ENCODE results near the gene UTS2. TPM values are rescaled to one million over a fixed set of nuclear protein-coding genes. Genes with fewer than 3 reads are reported as not detected.

Gene UTS2
- total and polyA plus RNA-seq, 9 of the 15 experiments (the other 6 are each of a cell fraction or from before 2014, with no cell fraction given), result 0.22 to 0.29 TPM; not detected in 7

GRCh38 chr1:7847599-7847998 lies 5.3 kb downstream of the UTS2 start:
- Histone ChIP-seq H4K20me1 (replicated peaks; ENCODE audit: control insufficient read depth, insufficient read depth, low read length) (no peaks in the 10 kb centered on the region), H3K79me2 (ENCODE audit: control insufficient read depth, insufficient read depth, low read length) (no peaks in the 10 kb centered on the region), H2AFZ (ENCODE audit: low read depth, low read length) (no peak overlapping the region), H3K36me3 (ENCODE audit: control insufficient read depth, insufficient read depth, low read length) (peaks cover 14% of the 10 kb centered on the region), H3K27me3 (ENCODE audit: control insufficient read depth in 2 of 2, insufficient read depth in 2 of 2, low read length in 2 of 2) (no peaks in the 10 kb centered on the region), H3K27ac (ENCODE audit: extremely low read depth, low read depth, low read length) (no peak overlapping the region), H3K4me2 (ENCODE audit: insufficient read depth, low read length) (no peak overlapping the region), H3K4me3 (no peak overlapping the region), H3K9me3 (replicated peaks; ENCODE audit: control insufficient read depth, insufficient read depth, low read depth, low read length) (no peaks in the 10 kb centered on the region), H3K9ac (ENCODE audit: insufficient read depth in 1 of 2, low read depth in 2 of 2, low read length in 2 of 2) (no peak overlapping the region), H3K9me1 (ENCODE audit: control insufficient read depth, insufficient read depth, low read length) (no peaks in the 10 kb centered on the region), H3K4me1 (replicated peaks in 1 of 2; ENCODE audit: control insufficient read depth in 2 of 2, insufficient read depth in 2 of 2, low read length in 2 of 2) (peaks cover 2 to 8% of the 10 kb centered on the region in 2 experiments; a peak in 3 of 5 replicates)
- ChIA-PET CTCF (ENCODE audit: low intra/inter-chr PET ratio) (no interaction called here), POLR2A (interaction anchor here (0.6 kb wide), 1 partner anchor 100 kb away, joined by 3 read pairs; no protein-coding TSS in a partner anchor)
- no peak for DNase-seq (ENCODE audit: extremely low read depth in 1 of 4, low spot score in 3 of 4)
- FAIRE-seq, result no peak
- in situ Hi-C loops (cut with MboI) (no loop called here), intact Hi-C loops (cut with micrococcal nuclease) (no loop called here)
- ATAC-seq, result no peak
- BruUV-seq (replicated peaks), result no TSS peak
- TF ChIP-seq ARNT (IDR thresholded peaks at IDR 0.05) (peak in 1 of 2 experiments; percentile 99; a peak in 2 of 4 replicates), YBX1 (IDR thresholded peaks at IDR 0.05) (peak; percentile 22; the same call in 1 of the 2 replicates), BHLHE40 (IDR thresholded peaks at IDR 0.05; ENCODE audit: low read length) (peak; percentile 44; the same call in 1 of the 2 replicates), ZNF316 (IDR thresholded peaks at IDR 0.05) (peak; percentile 12; the same call in 1 of the 2 replicates), ZNF561 (CRISPR knock-in tag; conservative IDR thresholded peaks at IDR 0.05) (no peak), CHD1 (IDR thresholded peaks at IDR 0.05; ENCODE audit: low read length) (no peak)
- 10% methylated on average over 4 of the region's 4 CpGs for WGBS (ENCODE audit: insufficient coverage, low coverage, missing lambda C conversion rate)

DNA sequence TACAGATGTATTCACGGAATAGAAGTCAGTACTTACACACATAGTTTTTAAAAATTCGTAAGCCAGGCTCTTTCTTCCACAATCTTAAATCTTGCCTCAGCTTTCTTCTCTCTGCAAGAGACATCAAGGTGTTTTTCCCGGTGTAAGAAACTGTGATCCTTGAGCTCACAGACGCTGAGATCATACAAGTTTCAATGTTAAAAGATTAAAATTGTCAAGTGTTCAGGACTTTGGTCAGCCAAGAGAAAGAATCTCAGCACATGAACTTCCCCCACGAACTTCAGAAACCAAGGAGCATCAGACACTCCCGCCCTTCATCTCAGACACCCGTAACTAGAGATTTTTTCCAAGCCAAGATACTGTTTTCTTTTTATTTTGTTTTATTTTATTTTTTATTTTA lies 6.2 kb downstream of the UTS2 start:
- in situ Hi-C loops (cut with MboI), result no loop called here
- H3K4me2 ChIP-seq (ENCODE audit: insufficient read depth, low read length), result no peak overlapping the region
- no peaks in the 10 kb centered on the region for H3K27me3 ChIP-seq (ENCODE audit: control insufficient read depth in 2 of 2, insufficient read depth in 2 of 2, low read length in 2 of 2)
- H3K4me1 ChIP-seq (replicated peaks in 1 of 2; ENCODE audit: control insufficient read depth in 2 of 2, insufficient read depth in 2 of 2, low read length in 2 of 2), result peaks cover 2 to 8% of the 10 kb centered on the region in 2 experiments; a peak in 3 of 5 replicates
- ATAC-seq, result no peak
- no peaks in the 10 kb centered on the region for H3K9me1 ChIP-seq (ENCODE audit: control insufficient read depth, insufficient read depth, low read length)
- POLR2A ChIA-PET, result interaction anchor here (0.6 to 1.2 kb wide), 2 partner anchors 76 to 99 kb away, joined by 3 to 4 read pairs; partner anchors contain the start of gene VAMP3
- no peaks in the 10 kb centered on the region for H3K79me2 ChIP-seq (ENCODE audit: control insufficient read depth, insufficient read depth, low read length)
- no TSS peak for BruUV-seq (replicated peaks)
- peaks cover 20% of the 10 kb centered on the region for H3K36me3 ChIP-seq (ENCODE audit: control insufficient read depth, insufficient read depth, low read length)
- no peak for FAIRE-seq
- H2AFZ ChIP-seq (ENCODE audit: low read depth, low read length), result no peak overlapping the region
- no peak for DNase-seq (ENCODE audit: extremely low read depth in 1 of 4, low spot score in 3 of 4)
- H3K27ac ChIP-seq (ENCODE audit: extremely low read depth, low read depth, low read length), result no peak overlapping the region
- H3K9ac ChIP-seq (ENCODE audit: insufficient read depth in 1 of 2, low read depth in 2 of 2, low read length in 2 of 2), result no peak overlapping the region
- H3K9me3 ChIP-seq (replicated peaks; ENCODE audit: control insufficient read depth, insufficient read depth, low read depth, low read length), result no peaks in the 10 kb centered on the region
- intact Hi-C loops (cut with micrococcal nuclease), result no loop called here
- 25% methylated on average over 7 of the region's 7 CpGs for WGBS (ENCODE audit: insufficient coverage, low coverage, missing lambda C conversion rate)
- no peaks in the 10 kb centered on the region for H4K20me1 ChIP-seq (replicated peaks; ENCODE audit: control insufficient read depth, insufficient read depth, low read length)
- CTCF ChIA-PET (ENCODE audit: low intra/inter-chr PET ratio), result no interaction called here
- H3K4me3 ChIP-seq, result no peak overlapping the region
- no peak for TF ChIP-seq PRPF4 (IDR thresholded peaks at IDR 0.05; ENCODE audit: insufficient read depth, low read depth, low read length, poor library complexity, severe bottlenecking)

Data from K562 (cell line).